OCI-LY1 (cell line): Measurements from ENCODE around the gene PNRC1.

Source experiments
- H2AFZ ChIP-seq: fragments of 200-600 bp; sonication (generic), shearing (Covaris generic); 2 replicates; pipeline ENCODE4 v1.6.0; 2014; ENCODE audit warnings: antibody characterized with exemption, mild to moderate bottlenecking, low read length
- H3F3A ChIP-seq: fragments of 200-600 bp; sonication (generic), shearing (Covaris generic); 2 replicates; pipeline ENCODE4 v1.6.0; 2014; ENCODE audit warnings: mild to moderate bottlenecking, antibody characterized with exemption, low read length, moderate library complexity; ENCODE audit not compliant: insufficient read depth
- H3K27ac ChIP-seq: fragments of 200-600 bp; sonication (generic); 2 replicates; pipeline ENCODE4 v1.5.1; 2014; ENCODE audit warnings: low read length, mixed run types, mild to moderate bottlenecking, low read depth; ENCODE audit not compliant: poor library complexity, severe bottlenecking
- H3K27me3 ChIP-seq: fragments of 200-600 bp; sonication (generic); 2 replicates; pipeline ENCODE4 v1.6.0; 2014; ENCODE audit warnings: antibody characterized with exemption, mild to moderate bottlenecking, low read length, moderate library complexity; ENCODE audit not compliant: insufficient read depth
- H3K36me3 ChIP-seq: fragments of 200-600 bp; sonication (generic); 2 replicates; pipeline ENCODE4 v1.6.1; 2014; ENCODE audit warnings: mild to moderate bottlenecking, antibody characterized with exemption, low read length, moderate library complexity, mixed read lengths; ENCODE audit not compliant: insufficient read depth
- H3K4me1 ChIP-seq: fragments of 200-600 bp; sonication (generic); 2 replicates; pipeline ENCODE4 v1.5.1; 2014; ENCODE audit warnings: mild to moderate bottlenecking, low read length, moderate library complexity; ENCODE audit not compliant: insufficient read depth, severe bottlenecking
- H3K4me2 ChIP-seq: fragments of 200-600 bp; sonication (generic), shearing (Covaris generic); 2 replicates; pipeline ENCODE4 v1.6.1; 2014; ENCODE audit warnings: low read length
- H3K4me3 ChIP-seq: fragments of 200-600 bp; sonication (generic); 2 replicates; pipeline ENCODE4 v1.5.1; 2014; ENCODE audit warnings: low read length, low read depth, mild to moderate bottlenecking, mixed read lengths; ENCODE audit not compliant: poor library complexity, severe bottlenecking
- H3K79me2 ChIP-seq: fragments of 200-600 bp; shearing (Covaris generic); 2 replicates; pipeline ENCODE4 v1.6.1; 2016; ENCODE audit warnings: mixed run types, low read length, mixed read lengths; ENCODE audit not compliant: insufficient read depth
- H3K9ac ChIP-seq: fragments of 200-600 bp; sonication (generic), shearing (Covaris generic); 2 replicates; pipeline ENCODE4 v1.6.1; 2014; ENCODE audit warnings: mild to moderate bottlenecking, low read length, mixed read lengths
- H3K9me2 ChIP-seq: fragments of 200-600 bp; sonication (generic), shearing (Covaris generic); 2 replicates; pipeline ENCODE4 v1.6.1; 2014; ENCODE audit warnings: low read depth, mild to moderate bottlenecking, low read length, mixed read lengths
- H3K9me3 ChIP-seq: fragments of 200-600 bp; shearing (Covaris generic); 2 replicates; pipeline ENCODE4 v1.6.1; 2014; ENCODE audit warnings: low read length, mixed read lengths
- H4K20me1 ChIP-seq: fragments of 200-600 bp; sonication (generic), shearing (Covaris generic); 2 replicates; pipeline ENCODE4 v1.6.0; 2016; ENCODE audit warnings: mild to moderate bottlenecking, low read length; ENCODE audit not compliant: insufficient read depth
- CTCF ChIP-seq: fragments of 200-600 bp; sonication (generic), shearing (Covaris generic); IDR thresholded peaks from 2 replicates; pipeline ENCODE4 v1.5.1; 2017; ENCODE audit warnings: mild to moderate bottlenecking, antibody characterized with exemption, low read length, moderate library complexity, mixed read lengths
- EZH2 ChIP-seq: fragments of 200-600 bp; sonication (generic), shearing (Covaris generic); IDR thresholded peaks from 2 replicates; pipeline ENCODE4 v1.8.0; 2017; ENCODE audit warnings: borderline replicate concordance, mixed run types, mild to moderate bottlenecking, antibody characterized with exemption, low read length, moderate library complexity, mixed read lengths

The PNRC1 gene

GRCh38 chr6:89048985-89049384 is 31.6 kb upstream of the PNRC1 start:
- Histone ChIP-seq H3K36me3 (no peaks in the 10 kb centered on the region), H3F3A (no peaks in the 10 kb centered on the region), H3K4me2 (no peak overlapping the region), H3K9me2 (no peaks in the 10 kb centered on the region), H3K9me3 (no peaks in the 10 kb centered on the region), H3K9ac (no peak overlapping the region), H3K4me3 (no peak overlapping the region), H4K20me1 (no peaks in the 10 kb centered on the region), H3K79me2 (no peaks in the 10 kb centered on the region), H3K4me1 (no peaks in the 10 kb centered on the region), H3K27me3 (no peaks in the 10 kb centered on the region), H3K27ac (no peak overlapping the region), H2AFZ (no peak overlapping the region)
- TF ChIP-seq CTCF (no peak), EZH2 (no peak)

- no peaks in the 10 kb centered on the region for H3K9me2 ChIP-seq
- H3K4me2 ChIP-seq = no peak overlapping the region
- H3K27ac ChIP-seq = no peak overlapping the region
- TF ChIP-seq CTCF = no peak
- no peak for TF ChIP-seq EZH2
- H3K9ac ChIP-seq = no peak overlapping the region
- no peaks in the 10 kb centered on the region for H3K79me2 ChIP-seq
- H3K4me1 ChIP-seq = no peaks in the 10 kb centered on the region
- no peak overlapping the region for H2AFZ ChIP-seq
- H3F3A ChIP-seq = no peaks in the 10 kb centered on the region
- H4K20me1 ChIP-seq = no peaks in the 10 kb centered on the region
- H3K4me3 ChIP-seq = no peak overlapping the region
- H3K27me3 ChIP-seq = no peaks in the 10 kb centered on the region
- no peaks in the 10 kb centered on the region for H3K36me3 ChIP-seq
- no peaks in the 10 kb centered on the region for H3K9me3 ChIP-seq
Observed at GRCh38 chr6:89050155-89050554, 30.4 kb upstream of the PNRC1 start.

- no peaks in the 10 kb centered on the region for H3K36me3 ChIP-seq
- H3K9me2 ChIP-seq = no peaks in the 10 kb centered on the region
- no peak overlapping the region for H3K27ac ChIP-seq
- no peaks in the 10 kb centered on the region for H3K9me3 ChIP-seq
- H3K79me2 ChIP-seq = no peaks in the 10 kb centered on the region
- no peak overlapping the region for H3K4me3 ChIP-seq
- no peak overlapping the region for H2AFZ ChIP-seq
- H4K20me1 ChIP-seq = no peaks in the 10 kb centered on the region
- no peak overlapping the region for H3K4me2 ChIP-seq
- H3K4me1 ChIP-seq = no peaks in the 10 kb centered on the region
- H3F3A ChIP-seq = no peaks in the 10 kb centered on the region
- TF ChIP-seq EZH2 (no peak), CTCF (no peak)
- H3K9ac ChIP-seq = no peak overlapping the region
- no peaks in the 10 kb centered on the region for H3K27me3 ChIP-seq
Observed at GRCh38 chr6:89050697-89051096, 29.9 kb upstream of the PNRC1 start.
